NCI-H524 treated with DMSO at 0.1 percent for 48 hours (cell line): ENCODE data around the gene MCM9.
A peak's percentile ranks its signal among the peaks of the same experiment; 100 is the strongest.

ENCODE experiments used
- DNase-seq: peaks from one replicate; lab custom pipeline; 2025; lab: John Stamatoyannopoulos, UW

The MCM9 gene

DNA sequence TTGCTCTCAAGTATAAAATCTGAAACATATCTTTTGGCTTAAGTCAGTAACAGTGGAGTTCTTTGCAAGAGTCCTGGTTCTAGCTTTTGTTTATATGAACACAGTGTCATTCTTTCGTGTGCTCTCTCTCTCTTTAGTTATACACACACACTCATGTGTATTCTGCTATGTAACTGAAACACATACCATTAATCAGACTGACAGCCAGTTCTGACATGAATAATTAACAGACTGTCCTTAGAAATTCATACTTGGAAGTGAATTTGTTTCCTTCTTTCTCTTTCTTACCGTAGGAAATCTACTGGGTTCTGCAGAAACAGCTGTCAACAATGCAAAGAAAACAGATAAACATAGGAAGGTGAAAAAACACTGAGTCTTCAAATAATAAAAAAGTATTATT is 2.5 kb downstream of the MCM9 start:
- no peak for DNase-seq

DNA sequence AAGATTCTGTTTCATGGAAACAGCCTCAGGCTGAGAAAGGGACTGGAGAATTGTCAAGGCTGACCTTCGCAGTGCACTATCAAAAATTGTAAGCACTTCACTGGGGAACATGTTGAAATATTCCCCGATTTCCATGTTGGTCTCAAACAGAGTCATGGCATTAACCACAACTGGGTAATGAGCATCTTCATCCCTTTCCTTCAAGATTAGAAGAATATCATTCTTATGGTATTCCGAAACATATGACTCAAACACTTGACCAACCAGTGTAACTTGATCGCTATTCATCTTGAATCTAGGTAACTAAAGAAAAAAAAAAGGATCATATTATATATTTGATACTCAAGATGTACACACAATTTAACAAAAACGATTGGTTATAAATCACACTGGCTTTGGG is 3.5 kb downstream of the MCM9 start:
- DNase-seq: no peak

DNA sequence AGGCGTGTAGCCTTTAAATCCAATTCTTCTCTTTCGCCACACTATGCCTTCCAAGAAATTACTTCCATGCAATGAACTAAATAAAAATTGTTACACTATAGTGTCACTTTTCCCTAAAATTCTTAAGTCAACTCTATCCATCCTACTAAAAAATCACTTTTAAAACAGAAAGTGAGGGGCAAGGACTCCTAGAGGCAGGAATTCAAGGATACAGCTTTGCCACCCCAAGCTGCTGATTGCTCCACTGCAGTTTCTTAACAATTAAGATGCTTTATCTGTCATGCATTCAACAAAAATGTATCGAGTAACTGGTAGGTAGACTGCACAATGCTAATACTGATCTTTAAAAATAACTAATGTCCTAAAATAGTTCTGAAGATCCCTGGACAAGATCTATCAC is 4.3 kb downstream of the MCM9 start:
- DNase-seq: no peak

GRCh38 chr6:118923035-118923434 is 11.9 kb downstream of the MCM9 start:
- DNase-seq: no peak

DNA sequence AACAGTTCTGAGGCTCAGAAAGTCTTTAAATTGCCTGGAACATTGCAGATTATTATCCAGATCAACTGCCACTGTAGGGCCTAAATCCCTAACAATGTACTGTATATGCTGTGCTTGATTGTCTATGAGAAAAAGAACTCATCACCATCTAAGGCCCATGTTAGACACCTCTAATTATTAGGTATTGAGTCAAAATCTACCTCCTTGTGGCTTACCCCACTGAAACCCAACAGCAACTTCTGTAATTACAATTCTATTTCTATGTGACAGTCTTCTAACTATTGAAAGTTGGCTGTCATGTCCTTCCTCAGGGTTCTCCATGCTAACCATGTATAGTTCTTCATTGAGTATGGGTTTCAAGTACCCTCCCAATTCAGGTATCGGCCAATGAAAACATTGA is 13.9 kb downstream of the MCM9 start:
- DNase-seq: no peak

DNA sequence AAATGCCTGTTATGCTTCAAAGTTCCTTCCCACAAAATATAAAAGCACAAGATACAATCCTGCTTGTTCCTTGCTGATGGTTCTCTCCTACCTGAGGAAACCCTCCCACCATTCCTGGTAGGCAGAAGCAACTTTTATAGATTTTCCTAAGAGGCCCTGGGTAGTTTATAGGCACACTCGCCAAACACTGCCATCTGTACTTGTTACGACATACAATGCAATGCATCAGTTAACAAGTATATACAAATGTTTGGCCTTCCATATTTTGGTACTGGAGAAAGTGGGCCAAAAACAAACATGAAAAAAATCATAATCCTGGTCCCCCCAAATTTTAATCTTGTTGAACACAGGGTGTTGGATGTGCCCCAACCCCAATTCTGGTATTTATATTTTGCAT is 16.6 kb downstream of the MCM9 start:
- no peak for DNase-seq

- DNase-seq: no peak
These were observed 17.2 kb downstream of the MCM9 start for GRCh38 chr6:118917546-118918328.

- no peak for DNase-seq
These were observed 20.4 kb downstream of the MCM9 start for GRCh38 chr6:118914598-118914997.

- no peak for DNase-seq
These were observed 21.8 kb downstream of the MCM9 start for GRCh38 chr6:118913161-118913560.

- peak; percentile 96 for DNase-seq
These were observed 22.3 kb downstream of the MCM9 start for GRCh38 chr6:118912646-118913045.

DNA sequence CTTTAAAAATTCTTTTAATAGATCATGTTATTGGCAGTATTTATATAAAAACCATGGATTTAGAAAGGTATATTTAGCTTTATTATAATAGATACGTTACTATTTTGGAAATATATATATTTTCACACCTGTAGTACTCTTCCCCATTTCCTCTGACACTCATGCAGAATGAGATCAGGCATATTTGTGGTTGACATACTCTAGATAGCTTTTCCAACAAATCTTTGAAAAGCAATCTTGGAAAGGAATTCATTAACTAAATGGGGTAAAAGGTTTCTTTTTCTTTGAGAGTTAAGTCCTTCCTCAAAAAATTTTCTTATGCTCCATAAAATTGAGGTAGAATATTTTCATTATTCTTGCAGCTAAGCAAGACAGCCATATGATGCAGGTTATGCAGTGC is 26.5 kb downstream of the MCM9 start:
- DNase-seq: no peak

- DNase-seq: no peak
These were observed 29.1 kb downstream of the MCM9 start for GRCh38 chr6:118905851-118906250.

DNA sequence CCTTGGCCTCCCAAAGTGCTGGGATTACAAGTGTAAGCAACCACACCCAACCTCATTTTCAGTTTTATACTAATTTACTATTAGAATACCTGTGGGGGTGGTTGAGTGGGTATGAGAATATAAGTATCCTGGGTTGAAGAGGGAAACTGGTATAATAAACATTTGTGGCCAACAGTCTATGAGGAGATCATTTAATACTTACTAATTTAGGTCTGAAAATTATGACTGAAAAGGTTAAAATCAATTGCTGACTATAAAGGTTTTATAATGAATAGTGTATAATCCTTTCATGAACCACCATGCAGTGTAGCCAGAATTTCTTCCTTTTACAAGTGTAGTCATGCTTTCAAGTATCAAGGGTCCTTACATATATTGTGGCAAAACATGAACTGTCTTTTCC is 29.9 kb downstream of the MCM9 start:
- no peak for DNase-seq

GRCh38 chr6:118903691-118904090 is 31.3 kb downstream of the MCM9 start:
- DNase-seq: no peak

GRCh38 chr6:118903138-118903537 is 31.8 kb downstream of the MCM9 start:
- DNase-seq: no peak

DNA sequence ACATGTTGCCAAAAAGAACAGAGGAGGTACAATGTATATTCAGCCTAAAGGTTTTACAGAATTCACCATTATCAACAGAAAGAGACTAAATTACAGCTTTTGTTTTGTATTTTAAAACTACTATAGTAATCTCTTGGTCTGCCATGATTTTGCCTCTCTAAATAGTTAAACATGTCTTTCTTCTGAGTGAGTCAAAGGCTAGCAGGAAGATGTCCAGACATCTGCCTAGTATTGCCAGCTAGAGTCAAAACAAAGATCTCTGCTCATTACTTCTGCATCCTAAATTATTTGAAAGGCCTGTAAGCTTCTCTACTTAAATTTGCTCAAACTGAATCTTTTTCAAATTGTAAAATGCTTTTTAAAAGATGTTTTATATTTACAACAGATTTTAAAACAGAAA is 32.2 kb downstream of the MCM9 start:
- no peak for DNase-seq

- DNase-seq: no peak
These were observed 35.0 kb downstream of the MCM9 start for GRCh38 chr6:118899948-118900347.

DNA sequence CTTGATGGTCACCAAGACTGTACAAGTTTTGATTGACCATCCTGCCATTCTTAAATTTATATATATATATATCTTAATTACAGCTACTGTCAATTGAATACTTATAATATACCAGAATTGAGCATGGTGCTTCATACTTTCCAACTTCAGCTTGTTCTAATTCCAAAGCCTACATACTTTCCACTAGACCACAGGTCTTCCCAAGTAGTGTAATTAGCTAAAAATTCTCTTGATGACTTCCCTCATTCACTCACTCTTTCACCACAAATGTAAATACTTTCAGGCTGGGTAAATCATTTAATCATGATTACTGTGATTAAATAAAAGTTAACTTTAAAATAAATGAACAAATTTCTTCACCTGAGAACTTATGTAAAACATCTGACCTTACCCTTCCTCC is 37.6 kb downstream of the MCM9 start:
- no peak for DNase-seq

GRCh38 chr6:118896339-118897136 is 38.4 kb downstream of the MCM9 start:
- DNase-seq: peak; percentile 17

- no peak for DNase-seq
These were observed 39.1 kb downstream of the MCM9 start for GRCh38 chr6:118895859-118896258.

- no peak for DNase-seq
These were observed 39.7 kb downstream of the MCM9 start for GRCh38 chr6:118895261-118895560.

DNA sequence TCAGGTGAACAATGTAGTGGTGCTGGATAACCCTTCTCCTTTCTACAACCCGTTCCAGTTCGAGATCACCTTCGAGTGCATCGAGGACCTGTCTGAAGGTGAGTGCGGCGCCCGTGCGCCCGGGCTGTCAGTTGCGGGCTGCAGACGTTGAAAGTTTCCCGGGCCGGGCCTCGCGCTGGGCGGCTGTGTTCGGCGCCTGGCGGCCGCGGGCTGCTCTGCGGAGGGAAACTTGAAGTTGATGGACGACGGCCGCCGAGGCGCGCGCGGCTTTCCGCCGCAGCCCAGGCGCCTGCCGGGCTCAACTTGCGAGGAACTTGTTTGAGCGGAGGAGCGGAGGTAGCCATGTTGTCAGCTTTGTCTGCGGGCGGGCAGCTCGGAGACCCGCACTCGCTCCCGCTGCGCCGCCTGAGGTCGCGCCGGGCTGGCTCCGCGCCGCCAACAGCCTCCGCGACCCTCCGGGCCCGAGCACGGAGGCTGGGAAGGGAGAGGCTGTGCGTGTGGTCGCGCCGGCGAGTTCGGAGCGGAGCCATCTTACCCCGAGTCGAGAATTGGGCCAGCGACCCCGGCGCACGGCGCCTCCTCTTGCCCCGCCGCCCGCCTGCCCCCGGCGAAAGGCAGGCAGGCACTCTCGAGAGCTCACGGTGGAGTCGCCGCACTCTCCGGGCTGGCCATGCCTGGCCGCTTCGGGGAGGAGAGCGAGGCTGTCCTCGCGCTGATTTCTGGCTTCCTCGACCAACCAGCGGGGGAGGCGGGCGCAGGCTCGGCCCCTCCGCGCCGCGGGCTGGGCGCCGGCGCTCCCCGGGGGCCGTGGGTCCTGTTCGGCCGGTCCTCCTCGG is 40.3 kb downstream of the MCM9 start:
- no peak for DNase-seq
